OCI-LY7 (cell line): Measurements from ENCODE around the gene MSL3. TPM values are rescaled to one million over a fixed set of nuclear protein-coding genes. Genes with fewer than 3 reads are reported as not detected.

Experiments
- BruUV-seq: library from RNA; stranded (reverse); fragments of 400-500 nt; replicated peaks from 2 replicates; lab custom pipeline; 2021; lab: Mats Ljungman, UMichigan
- CTCF ChIA-PET: fragments of 300-600 bp; sonication (Branson Sonifier 250); formaldehyde crosslinking; loops from one replicate; lab custom pipeline; 2022; ENCODE audit warnings: antibody characterized with exemption; ENCODE audit not compliant: unreplicated experiment; lab: Charles Lee
- POLR2A ChIA-PET: fragments of 300-600 bp; sonication (Branson Sonifier 250); formaldehyde crosslinking; loops from one replicate; lab custom pipeline; 2022; ENCODE audit warnings: antibody characterized with exemption; lab: Charles Lee
- DNase-seq: peaks from one replicate; pipeline ENCODE4 v3.0.0-alpha.2; 2015; ENCODE audit warnings: low spot score
- H2AFZ ChIP-seq: fragments of 200-600 bp; sonication (generic), shearing (Covaris generic); 2 replicates; pipeline ENCODE4 v1.6.1; 2014; ENCODE audit warnings: mild to moderate bottlenecking, antibody characterized with exemption, low read length, moderate library complexity
- H3K27ac ChIP-seq: fragments of 200-600 bp; sonication (generic); 2 replicates; pipeline ENCODE4 v1.5.1; 2014; ENCODE audit warnings: mixed run types, low read depth, mild to moderate bottlenecking, moderate library complexity, low read length, inconsistent platforms; ENCODE audit not compliant: poor library complexity, severe bottlenecking
- H3K36me3 ChIP-seq: fragments of 200-600 bp; sonication (generic); 2 replicates; pipeline ENCODE4 v1.6.1; 2014; ENCODE audit warnings: mild to moderate bottlenecking, antibody characterized with exemption, low read length, moderate library complexity, mixed read lengths; ENCODE audit not compliant: insufficient read depth
- H3K4me1 ChIP-seq: fragments of 200-600 bp; sonication (generic); 2 replicates; pipeline ENCODE4 v1.5.1; 2014; ENCODE audit warnings: mild to moderate bottlenecking, low read length; ENCODE audit not compliant: insufficient read depth, poor library complexity, severe bottlenecking
- H3K4me2 ChIP-seq: fragments of 200-600 bp; sonication (generic); 2 replicates; pipeline ENCODE4 v1.6.1; 2014; ENCODE audit warnings: mild to moderate bottlenecking, low read length
- H3K4me3 ChIP-seq: fragments of 200-600 bp; sonication (generic); 2 replicates; pipeline ENCODE4 v1.5.1; 2014; ENCODE audit warnings: mild to moderate bottlenecking, low read depth, low read length; ENCODE audit not compliant: poor library complexity, severe bottlenecking
- H3K79me2 ChIP-seq: fragments of 200-600 bp; sonication (generic); 2 replicates; pipeline ENCODE4 v1.6.1; 2016; ENCODE audit warnings: low read depth, mild to moderate bottlenecking, low read length, moderate library complexity, mixed read lengths; ENCODE audit not compliant: insufficient read depth
- H3K9me2 ChIP-seq: fragments of 200-600 bp; sonication (generic); 2 replicates; pipeline ENCODE4 v1.6.1; 2016; ENCODE audit warnings: mild to moderate bottlenecking, low read length, mixed read lengths; ENCODE audit not compliant: insufficient read depth
- H3K9me3 ChIP-seq: fragments of 200-600 bp; sonication (generic); 2 replicates; pipeline ENCODE4 v1.6.1; 2014; ENCODE audit warnings: mild to moderate bottlenecking, mixed run types, low read length, mixed read lengths
- H4K20me1 ChIP-seq: fragments of 200-600 bp; sonication (generic); 2 replicates; pipeline ENCODE4 v1.6.1; 2014; ENCODE audit warnings: mild to moderate bottlenecking, antibody characterized with exemption, low read length, moderate library complexity, mixed read lengths; ENCODE audit not compliant: insufficient read depth
- CTCF ChIP-seq: fragments of 200-600 bp; sonication (generic); conservative IDR thresholded peaks from 2 replicates; pipeline ENCODE4 v1.5.1; 2014; ENCODE audit warnings: mild to moderate bottlenecking, antibody characterized with exemption, low read length, moderate library complexity, mixed read lengths
- EZH2phosphoT487 ChIP-seq: fragments of 200-600 bp; sonication (generic); IDR thresholded peaks from 2 replicates; pipeline ENCODE4 v1.6.1; 2018; ENCODE audit warnings: low read depth, borderline replicate concordance, mild to moderate bottlenecking, mixed run types, antibody characterized with exemption, low read length, moderate library complexity, mixed read lengths
- intact Hi-C: fragments of 100-400 bp; cut with micrococcal nuclease; formaldehyde crosslinking; loops from one replicate; pipeline ENCODE4 v1.10.0; 2022; ENCODE audit not compliant: unreplicated experiment
- total RNA-seq, 2 experiments: library from RNA; depleted of rRNA in 1 of 2; stranded (reverse); fragments of >200 nt in 1 of 2; shearing (Covaris generic) in 1 of 2; gene quantifications; 2 replicates each; pipeline ENCODE4 v1.2.3, GENCODE V29; 2014 to 2022

The MSL3 gene
- total RNA-seq, 2 experiments from 2014 or later = 40.7 to 42.5 TPM

- TF ChIP-seq CTCF (no peak), EZH2phosphoT487 (no peak)
- no peaks in the 10 kb centered on the region for H3K9me3 ChIP-seq
- ChIA-PET POLR2A (no interaction called here), CTCF (no interaction called here)
- H3K4me2 ChIP-seq = no peak overlapping the region
- intact Hi-C loops = no loop called here
- H3K36me3 ChIP-seq = no peaks in the 10 kb centered on the region
- no peak overlapping the region for H3K4me3 ChIP-seq
- H3K79me2 ChIP-seq = no peaks in the 10 kb centered on the region
- peaks cover 26% of the 10 kb centered on the region for H3K4me1 ChIP-seq
- H3K27ac ChIP-seq = no peak overlapping the region
- no TSS peak for BruUV-seq
- DNase-seq = no peak
- no peak overlapping the region for H2AFZ ChIP-seq
- H3K9me2 ChIP-seq = no peaks in the 10 kb centered on the region
- no peaks in the 10 kb centered on the region for H4K20me1 ChIP-seq
Measured at GRCh38 chrX:11791090-11791489, 33.1 kb downstream of the MSL3 start.

- TF ChIP-seq CTCF (no peak), EZH2phosphoT487 (no peak)
- Histone ChIP-seq H3K27ac (no peak overlapping the region), H2AFZ (no peak overlapping the region; the same call in 1 of the 2 replicates), H3K4me3 (no peak overlapping the region), H3K4me2 (no peak overlapping the region), H3K36me3 (no peaks in the 10 kb centered on the region), H3K9me2 (no peaks in the 10 kb centered on the region), H3K4me1 (peaks cover 26% of the 10 kb centered on the region), H3K9me3 (no peaks in the 10 kb centered on the region), H4K20me1 (no peaks in the 10 kb centered on the region), H3K79me2 (no peaks in the 10 kb centered on the region)
- CTCF ChIA-PET = no interaction called here
- POLR2A ChIA-PET = interaction anchor here (0.8 kb wide), 1 partner anchor 260 kb away, joined by 3 read pairs; no protein-coding TSS in a partner anchor
- no peak for DNase-seq
- intact Hi-C loops = no loop called here
- BruUV-seq = no TSS peak
Measured at GRCh38 chrX:11791537-11791936, 33.5 kb downstream of the MSL3 start.

- CTCF ChIA-PET = no interaction called here
- H2AFZ ChIP-seq = peak overlapping the region; percentile 83
- H3K4me1 ChIP-seq = peaks cover 26% of the 10 kb centered on the region
- H4K20me1 ChIP-seq = no peaks in the 10 kb centered on the region
- no peaks in the 10 kb centered on the region for H3K9me2 ChIP-seq
- H3K27ac ChIP-seq = peak overlapping the region; percentile 57
- H3K36me3 ChIP-seq = no peaks in the 10 kb centered on the region
- intact Hi-C loops = no loop called here
- BruUV-seq = no TSS peak
- peak overlapping the region; percentile 48 for H3K4me2 ChIP-seq
- H3K79me2 ChIP-seq = no peaks in the 10 kb centered on the region
- peak overlapping the region; percentile 29 for H3K4me3 ChIP-seq
- H3K9me3 ChIP-seq = no peaks in the 10 kb centered on the region
- POLR2A ChIA-PET = interaction anchor here (0.7 to 1.4 kb wide), 4 partner anchors 32 to 261 kb away, joined by 3 to 5 read pairs (median 3); no protein-coding TSS in a partner anchor
- no peak for TF ChIP-seq EZH2phosphoT487
- TF ChIP-seq CTCF = no peak
- peak; percentile 75 for DNase-seq
Measured at GRCh38 chrX:11792461-11793421, 34.7 kb downstream of the MSL3 start.
